Measurements from ENCODE around the gene AKAP7. TPM values are rescaled to one million over a fixed set of nuclear protein-coding genes. Genes with fewer than 3 reads are reported as not detected.

Gene AKAP7
- total RNA-seq, 1 donor from 2014 or later, result 4.6 TPM

- Histone ChIP-seq H3K79me2 (ENCODE audit: insufficient read depth, low read length) (no peaks in the 10 kb centered on the region), H3K4me1 (ENCODE audit: insufficient read depth, low read length) (no peaks in the 10 kb centered on the region), H3K27me3 (ENCODE audit: insufficient read depth, low read length) (no peaks in the 10 kb centered on the region), H3K9me3 (ENCODE audit: insufficient read depth, low read depth, low read length) (no peaks in the 10 kb centered on the region), H3K4me2 (ENCODE audit: low read length) (no peak overlapping the region), H3K4me3 (ENCODE audit: insufficient read depth, low read depth, low read length) (no peak overlapping the region), H3K9ac (ENCODE audit: low read length) (no peak overlapping the region), H4K20me1 (ENCODE audit: insufficient read depth, low read length) (no peaks in the 10 kb centered on the region), H2AFZ (ENCODE audit: low read depth, low read length) (no peak overlapping the region), H3K36me3 (ENCODE audit: insufficient read depth, low read length) (no peaks in the 10 kb centered on the region), H3K27ac (ENCODE audit: low read depth, low read length) (no peak overlapping the region)
- no peak for TF ChIP-seq EZH2 (IDR thresholded peaks at IDR 0.05; ENCODE audit: insufficient read depth, low read length)
- TF ChIP-seq CTCF (IDR thresholded peaks at IDR 0.05; ENCODE audit: insufficient read depth, low read depth, low read length), result no peak
- Mint-ChIP-seq H3K27ac (ENCODE audit: unreplicated experiment) (no peak overlapping the region), H3K4me3 (ENCODE audit: unreplicated experiment) (no peak overlapping the region), H3K9me3 (ENCODE audit: unreplicated experiment) (peaks cover 19% of the 10 kb centered on the region), H3K27me3 (ENCODE audit: low read depth, unreplicated experiment) (no peaks in the 10 kb centered on the region), H3K36me3 (ENCODE audit: low read depth, unreplicated experiment) (peaks cover 2% of the 10 kb centered on the region), H3K4me1 (ENCODE audit: low read depth, unreplicated experiment) (no peaks in the 10 kb centered on the region)
- DNase-seq (ENCODE audit: low read depth), result no peak
- no peak for FAIRE-seq
Observed at GRCh38 chr6:131093334-131093733, 41.9 kb upstream of the AKAP7 start.

- Histone ChIP-seq H3K79me2 (ENCODE audit: insufficient read depth, low read length) (no peaks in the 10 kb centered on the region), H3K9me3 (ENCODE audit: insufficient read depth, low read depth, low read length) (no peaks in the 10 kb centered on the region), H3K27ac (ENCODE audit: low read depth, low read length) (no peak overlapping the region), H3K36me3 (ENCODE audit: insufficient read depth, low read length) (no peaks in the 10 kb centered on the region), H4K20me1 (ENCODE audit: insufficient read depth, low read length) (no peaks in the 10 kb centered on the region), H2AFZ (ENCODE audit: low read depth, low read length) (no peak overlapping the region), H3K4me1 (ENCODE audit: insufficient read depth, low read length) (peaks cover 2% of the 10 kb centered on the region), H3K4me3 (ENCODE audit: insufficient read depth, low read depth, low read length) (no peak overlapping the region), H3K4me2 (ENCODE audit: low read length) (no peak overlapping the region), H3K9ac (ENCODE audit: low read length) (no peak overlapping the region), H3K27me3 (ENCODE audit: insufficient read depth, low read length) (no peaks in the 10 kb centered on the region)
- Mint-ChIP-seq H3K27me3 (ENCODE audit: low read depth, unreplicated experiment) (no peaks in the 10 kb centered on the region), H3K9me3 (ENCODE audit: unreplicated experiment) (peaks cover 12% of the 10 kb centered on the region), H3K27ac (ENCODE audit: unreplicated experiment) (no peak overlapping the region), H3K4me1 (ENCODE audit: low read depth, unreplicated experiment) (no peaks in the 10 kb centered on the region), H3K36me3 (ENCODE audit: low read depth, unreplicated experiment) (peaks cover 2% of the 10 kb centered on the region), H3K4me3 (ENCODE audit: unreplicated experiment) (no peak overlapping the region)
- FAIRE-seq (no peak), DNase-seq (ENCODE audit: low read depth) (peak; percentile 53)
- TF ChIP-seq CTCF (IDR thresholded peaks at IDR 0.05; ENCODE audit: insufficient read depth, low read depth, low read length) (no peak), EZH2 (IDR thresholded peaks at IDR 0.05; ENCODE audit: insufficient read depth, low read length) (no peak)
Observed at GRCh38 chr6:131096786-131097185, 38.5 kb upstream of the AKAP7 start.

GRCh38 chr6:131101911-131102680 is 33.2 kb upstream of the AKAP7 start:
- H3K27ac Mint-ChIP-seq (ENCODE audit: unreplicated experiment), result no peak overlapping the region
- Histone ChIP-seq H3K4me2 (ENCODE audit: low read length) (peak overlapping the region; percentile 52), H3K27ac (ENCODE audit: low read depth, low read length) (peak overlapping the region; percentile 66)

More at GRCh38 chr6:131101911-131102680, 33.2 kb upstream of the AKAP7 start:
- no peak for TF ChIP-seq CTCF (IDR thresholded peaks at IDR 0.05; ENCODE audit: insufficient read depth, low read depth, low read length)
- Histone ChIP-seq H3K9ac (ENCODE audit: low read length) (peak overlapping the region; percentile 34), H3K4me1 (ENCODE audit: insufficient read depth, low read length) (peaks cover 23% of the 10 kb centered on the region), H3K36me3 (ENCODE audit: insufficient read depth, low read length) (no peaks in the 10 kb centered on the region), H3K9me3 (ENCODE audit: insufficient read depth, low read depth, low read length) (no peaks in the 10 kb centered on the region), H3K79me2 (ENCODE audit: insufficient read depth, low read length) (no peaks in the 10 kb centered on the region), H4K20me1 (ENCODE audit: insufficient read depth, low read length) (no peaks in the 10 kb centered on the region), H3K4me3 (ENCODE audit: insufficient read depth, low read depth, low read length) (no peak overlapping the region), H2AFZ (ENCODE audit: low read depth, low read length) (no peak overlapping the region), H3K27me3 (ENCODE audit: insufficient read depth, low read length) (no peaks in the 10 kb centered on the region)
- H3K4me1 Mint-ChIP-seq (ENCODE audit: low read depth, unreplicated experiment), result peaks cover 4% of the 10 kb centered on the region
- peak; percentile 74 for DNase-seq (ENCODE audit: low read depth)
- H3K4me3 Mint-ChIP-seq (ENCODE audit: unreplicated experiment), result no peak overlapping the region
- FAIRE-seq, result peak; percentile 17
- peaks cover 3% of the 10 kb centered on the region for H3K9me3 Mint-ChIP-seq (ENCODE audit: unreplicated experiment)
- H3K27me3 Mint-ChIP-seq (ENCODE audit: low read depth, unreplicated experiment), result no peaks in the 10 kb centered on the region
- no peaks in the 10 kb centered on the region for H3K36me3 Mint-ChIP-seq (ENCODE audit: low read depth, unreplicated experiment)
